ENCODE data around the gene BCAR1. TPM values are rescaled to one million over a fixed set of nuclear protein-coding genes. Genes with fewer than 3 reads are reported as not detected.

BCAR1 gene
- total and polyA plus RNA-seq, 2 of the 13 experiments (the other 11 are each of a cell fraction or from before 2014, with no cell fraction given) = 48.1 to 51.7 TPM

GRCh38 chr16:75250809-75251279 lies 580 bp downstream of the BCAR1 start (continued):
- 0 out of 2 replicates have a peak, but pooled peaks have one; percentile 26 for TF ChIP-seq ZBTB34 (CRISPR knock-in tag; IDR thresholded peaks at IDR 0.05)
- peak; percentile 73 for TF ChIP-seq ETV5 (CRISPR knock-in tag; IDR thresholded peaks at IDR 0.05; ENCODE audit: borderline replicate concordance)
- peak; percentile 35; the same call in 1 of the 2 replicates for TF ChIP-seq ARHGAP35 (CRISPR knock-in tag; IDR thresholded peaks at IDR 0.05; ENCODE audit: borderline replicate concordance)
- no peak for TF ChIP-seq ZNF225 (CRISPR knock-in tag; IDR thresholded peaks at IDR 0.05)
- peak; percentile 37; the same call in 1 of the 2 replicates for TF ChIP-seq NR2F2 (IDR thresholded peaks at IDR 0.05; ENCODE audit: borderline replicate concordance, low read depth)
- TF ChIP-seq ZNF674 (CRISPR knock-in tag; IDR thresholded peaks at IDR 0.05; ENCODE audit: low read depth) = no peak
- TF ChIP-seq KDM5B (CRISPR knock-in tag; IDR thresholded peaks at IDR 0.05; ENCODE audit: borderline replicate concordance) = peak; percentile 55; the same call in 1 of the 2 replicates
- 0 out of 2 replicates have a peak, but pooled peaks have one; percentile 28 for TF ChIP-seq DNMT1 (CRISPR knock-in tag; IDR thresholded peaks at IDR 0.05)
- TF ChIP-seq ZZZ3 (CRISPR knock-in tag; IDR thresholded peaks at IDR 0.05; ENCODE audit: borderline replicate concordance) = peak; percentile 59; the same call in 1 of the 2 replicates
- no peak for TF ChIP-seq ZC3H4 (CRISPR knock-in tag; IDR thresholded peaks at IDR 0.05; ENCODE audit: borderline replicate concordance)
- peak; percentile 90 for TF ChIP-seq SRSF4 (IDR thresholded peaks at IDR 0.05; ENCODE audit: low read depth, low read length, poor library complexity, severe bottlenecking)
- no peak; the same call in 1 of the 2 replicates for TF ChIP-seq ZBTB10 (CRISPR knock-in tag; IDR thresholded peaks at IDR 0.05; ENCODE audit: borderline replicate concordance)
- no peak for TF ChIP-seq SOX6 (IDR thresholded peaks at IDR 0.05)
- TF ChIP-seq SOX6 (CRISPR knock-in tag; IDR thresholded peaks at IDR 0.05) = 0 out of 2 replicates have a peak, but pooled peaks have one; percentile 7
- TF ChIP-seq MXD3 (CRISPR knock-in tag; IDR thresholded peaks at IDR 0.05) = peak; percentile 76; the same call in 1 of the 2 replicates
- no peak for TF ChIP-seq GTF3A (CRISPR knock-in tag; conservative IDR thresholded peaks at IDR 0.05)
- TF ChIP-seq ZNF816 (CRISPR knock-in tag; IDR thresholded peaks at IDR 0.05; ENCODE audit: borderline replicate concordance) = peak; percentile 80; the same call in 1 of the 2 replicates
- TF ChIP-seq MYC (CRISPR knock-in tag; IDR thresholded peaks at IDR 0.05; ENCODE audit: borderline replicate concordance) = no peak; the same call in 1 of the 2 replicates
- no peak; the same call in 1 of the 2 replicates for TF ChIP-seq TFE3 (CRISPR knock-in tag; IDR thresholded peaks at IDR 0.05)
- TF ChIP-seq NFRKB (IDR thresholded peaks at IDR 0.05) = no peak
- TF ChIP-seq ZSCAN29 (CRISPR knock-in tag; conservative IDR thresholded peaks at IDR 0.05) = 0 out of 2 replicates have a peak, but pooled peaks have one; percentile 16
- TF ChIP-seq HNRNPLL (IDR thresholded peaks at IDR 0.05; ENCODE audit: low read depth, low read length, poor library complexity, severe bottlenecking) = peak; percentile 97
- TF ChIP-seq ZNF547 (CRISPR knock-in tag; IDR thresholded peaks at IDR 0.05) = peak; percentile 21; the same call in 1 of the 2 replicates

Data from HepG2 (cell line).